Measurements from ENCODE around the gene GNAI2.

The GNAI2 gene

GRCh38 chr3:50297896-50298725, 62.1 kb downstream of the GNAI2 start:
- DNase-seq (ENCODE audit: low spot score), result peak; percentile 64

DNA sequence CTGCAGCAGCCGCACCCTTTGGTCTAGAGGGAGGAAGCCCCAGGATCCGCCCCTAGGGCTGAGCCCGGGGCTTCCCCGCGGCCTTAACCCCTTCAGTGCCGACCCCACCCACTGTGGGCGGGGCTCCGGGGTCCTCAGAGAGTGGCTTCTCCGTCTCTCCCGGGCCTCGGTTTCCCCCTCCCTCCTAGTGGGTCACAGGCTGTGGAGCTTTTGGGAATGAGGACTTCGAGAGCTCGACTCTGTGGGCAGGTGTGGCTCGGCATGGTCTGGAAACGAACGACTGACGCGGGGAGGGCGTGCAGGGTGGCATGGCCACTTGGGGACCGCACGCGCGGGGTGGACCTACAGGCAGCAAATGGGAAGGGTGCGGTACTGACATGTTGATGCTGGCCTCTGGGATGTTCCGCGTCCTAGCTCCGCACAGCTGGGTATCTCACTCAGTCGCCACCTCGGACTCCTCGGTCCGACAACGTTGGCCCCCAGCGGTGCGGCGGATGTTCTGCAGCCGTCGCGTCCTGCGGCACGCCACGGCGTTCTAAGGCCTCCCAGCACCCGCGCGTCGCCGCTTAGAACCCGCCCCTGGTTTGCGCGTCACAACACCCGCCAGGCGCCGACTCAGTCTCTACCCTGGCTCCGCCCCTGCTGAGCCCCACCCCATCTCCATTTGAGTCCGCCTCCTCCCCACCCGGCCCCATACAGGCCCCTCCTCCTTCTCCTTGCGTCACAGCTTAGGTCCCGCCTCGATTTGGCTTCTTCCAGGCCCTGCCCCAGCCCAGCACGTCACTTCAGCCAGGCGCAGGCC, 63.0 kb downstream of the GNAI2 start, which contains the start of the genes HYAL3 and NAA80:
Gene HYAL3, minus strand, starts transcription at position 570 of the 802 bp plus-strand sequence. CDS start 3,803 bp downstream, outside the sequence.
Gene NAA80, minus strand, starts transcription at position 570 of the 802 bp plus-strand sequence. CDS start 1,942 bp downstream, outside the sequence.
- peak; percentile 100 for DNase-seq (ENCODE audit: low spot score)

- DNase-seq (ENCODE audit: low spot score), result no peak
These were observed 63.6 kb downstream of the GNAI2 start for GRCh38 chr3:50299638-50299928.

- peak; percentile 75 for DNase-seq (ENCODE audit: low spot score)
These were observed 64.1 kb downstream of the GNAI2 start for GRCh38 chr3:50299929-50300680.

GRCh38 chr3:50300681-50301254, 64.8 kb downstream of the GNAI2 start:
- no peak for DNase-seq (ENCODE audit: low spot score)

DNA sequence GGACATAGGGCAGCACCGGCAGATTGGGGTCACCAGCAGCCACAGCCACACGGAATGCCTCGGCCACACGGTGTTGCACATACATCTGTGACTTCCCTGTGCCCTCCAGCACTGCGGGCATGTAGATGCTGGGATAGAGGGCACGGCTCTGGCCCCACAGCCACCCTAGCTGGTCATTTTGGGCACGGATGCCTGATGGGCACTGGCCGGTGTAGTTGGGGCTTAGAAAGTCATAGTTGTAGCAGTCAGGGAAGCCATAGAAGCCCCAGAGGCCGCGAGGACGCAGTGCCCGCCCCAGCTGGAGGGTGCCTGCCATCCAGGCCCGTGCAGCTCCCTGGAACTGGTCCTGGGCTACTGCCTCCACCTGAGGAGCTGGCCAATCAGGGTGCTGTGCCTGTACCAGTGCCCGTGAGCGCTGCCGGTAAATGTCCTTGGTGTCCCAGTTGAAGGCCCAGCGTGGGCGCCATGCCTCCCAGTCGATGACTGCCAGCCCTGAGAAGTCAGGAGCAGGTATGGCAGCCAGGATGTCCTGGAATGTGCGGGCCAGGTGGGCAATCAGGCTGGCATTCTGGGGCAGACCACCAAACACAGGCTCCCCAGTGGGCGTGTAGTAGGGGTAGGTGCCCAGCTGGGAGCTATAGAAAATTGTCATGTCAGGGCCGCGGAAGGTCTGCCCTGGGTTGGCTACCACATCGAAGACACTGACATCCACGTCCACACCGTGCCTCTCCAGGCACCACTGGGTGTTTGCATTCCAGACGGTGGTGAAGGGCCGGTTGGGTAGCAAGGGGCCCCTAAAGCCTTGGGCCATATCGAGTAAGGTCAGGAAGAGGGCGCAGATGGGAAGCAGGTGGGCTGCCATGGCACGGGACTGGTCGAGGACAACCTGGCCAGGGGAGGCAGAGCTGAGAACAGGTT, 66.3 kb downstream of the GNAI2 start:
- DNase-seq (ENCODE audit: low spot score), result no peak

DNA sequence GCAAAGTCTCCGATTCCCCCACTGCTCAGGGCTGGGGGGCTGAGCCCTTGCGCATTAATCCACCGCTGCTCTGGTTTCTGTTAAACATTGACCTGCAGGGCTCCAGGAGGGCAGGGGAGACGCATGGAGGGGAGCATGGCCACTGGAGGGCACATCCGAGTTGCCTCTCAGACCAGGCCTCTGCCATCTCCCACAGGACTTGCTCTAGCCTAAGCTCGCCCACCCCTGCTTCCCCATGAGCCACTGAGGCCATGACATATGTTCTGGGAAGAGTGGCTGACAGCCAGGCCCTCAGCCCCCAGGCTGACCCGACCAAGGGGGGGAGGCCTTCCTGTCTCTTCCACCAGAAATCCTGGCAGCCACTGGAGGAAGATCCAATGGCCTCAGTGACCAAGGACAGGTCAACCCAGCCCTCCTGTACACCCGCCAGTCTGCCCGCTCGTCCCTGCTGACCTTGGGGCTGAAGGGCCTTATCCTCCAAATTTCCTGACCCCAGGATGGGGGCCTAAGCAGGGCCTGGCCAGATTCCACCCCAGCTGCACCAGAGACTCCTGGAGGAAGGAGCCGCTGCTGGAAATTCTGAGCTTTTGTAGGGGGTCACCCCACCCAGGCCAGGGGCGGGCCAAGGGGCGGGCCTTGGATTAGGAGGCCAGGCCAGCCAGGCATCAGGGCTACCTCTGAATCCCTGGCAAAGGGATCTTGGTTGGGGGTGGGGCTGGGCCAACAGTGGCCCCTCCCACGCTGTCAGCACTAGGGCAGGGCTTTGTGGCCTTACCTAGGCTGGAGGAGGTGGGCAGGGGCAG, 67.2 kb downstream of the GNAI2 start, which contains the start of gene HYAL1:
Gene HYAL1, minus strand, starts transcription at position 562 of the 803 bp plus-strand sequence. CDS start 618 bp downstream, outside the sequence.
- DNase-seq (ENCODE audit: low spot score), result peak; percentile 39

- no peak for DNase-seq (ENCODE audit: low spot score)
These were observed 68.6 kb downstream of the GNAI2 start for GRCh38 chr3:50304601-50305000.

Data from hematopoietic multipotent progenitor cell treated with erythropoietin and hydrocortisone succinate and interleukin-3 and kit ligand, for 17 days (in vitro differentiated cells).